Trophoblast cell (in vitro differentiated cells and primary cell): ENCODE results near the gene NPTN.

ENCODE experiments used
- DNase-seq, 2 donors: peaks; one replicate each; pipeline ENCODE4 v3.0.0-alpha.2; 2016
- H2AFZ ChIP-seq: 2 replicates; pipeline ENCODE4 v1.6.1; 2013; ENCODE audit warnings: low read length, moderate library complexity, mild to moderate bottlenecking; ENCODE audit not compliant: insufficient read depth, poor library complexity
- H2AK5ac ChIP-seq: 2 replicates; pipeline ENCODE4 v1.6.1; 2013; ENCODE audit warnings: mild to moderate bottlenecking, low read length
- H2BK120ac ChIP-seq: 2 replicates; pipeline ENCODE4 v1.6.1; 2013; ENCODE audit warnings: low read length, mild to moderate bottlenecking, moderate library complexity; ENCODE audit not compliant: insufficient read depth, poor library complexity
- H2BK12ac ChIP-seq: 2 replicates; pipeline ENCODE4 v1.6.1; 2013; ENCODE audit warnings: mild to moderate bottlenecking, low read length, moderate library complexity
- H2BK5ac ChIP-seq: 2 replicates; pipeline ENCODE4 v1.6.1; 2013; ENCODE audit warnings: low read length, low read depth, moderate library complexity, mild to moderate bottlenecking; ENCODE audit not compliant: poor library complexity
- H3K14ac ChIP-seq: 2 replicates; pipeline ENCODE4 v1.6.1; 2013; ENCODE audit warnings: mild to moderate bottlenecking, low read length
- H3K18ac ChIP-seq: 2 replicates; pipeline ENCODE4 v1.6.1; 2013; ENCODE audit warnings: mild to moderate bottlenecking, low read length
- H3K23ac ChIP-seq: 2 replicates; pipeline ENCODE4 v1.6.1; 2013; ENCODE audit warnings: low read length
- H3K27ac ChIP-seq: 2 replicates; pipeline ENCODE4 v1.5.1; 2013; ENCODE audit warnings: low read depth, mild to moderate bottlenecking, inconsistent platforms, low read length, moderate library complexity
- H3K27me3 ChIP-seq: 2 replicates; pipeline ENCODE4 v1.6.1; 2013; ENCODE audit warnings: inconsistent platforms, mild to moderate bottlenecking, low read length, moderate library complexity; ENCODE audit not compliant: insufficient read depth
- H3K36me3 ChIP-seq, 2 experiments: 1 replicate in 1 of 2; 2 replicates in 1 of 2; pipeline ENCODE4 v1.6.1; 2013; ENCODE audit warnings: low read length in 2 of 2, mild to moderate bottlenecking in 2 of 2, moderate library complexity in 1 of 2; ENCODE audit not compliant: insufficient read depth in 2 of 2, control insufficient read depth in 1 of 2
- H3K4ac ChIP-seq: 2 replicates; pipeline ENCODE4 v1.6.1; 2013; ENCODE audit warnings: low read depth, mild to moderate bottlenecking, low read length, moderate library complexity
- H3K4me1 ChIP-seq, 2 experiments: 1 replicate in 1 of 2; 2 replicates in 1 of 2; pipeline ENCODE4 v1.6.1; 2013; ENCODE audit warnings: low read length in 2 of 2, mild to moderate bottlenecking in 2 of 2, moderate library complexity in 1 of 2; ENCODE audit not compliant: insufficient read depth in 2 of 2, control insufficient read depth in 1 of 2
- H3K4me2 ChIP-seq: 2 replicates; pipeline ENCODE4 v1.6.1; 2013; ENCODE audit warnings: inconsistent platforms, mild to moderate bottlenecking, low read length, moderate library complexity
- H3K4me3 ChIP-seq: 2 replicates; pipeline ENCODE4 v1.5.1; 2013; ENCODE audit warnings: mild to moderate bottlenecking, low read depth, low read length, inconsistent platforms
- H3K79me1 ChIP-seq: one replicate; pipeline ENCODE4 v1.6.1; 2013; ENCODE audit warnings: low read length
- H3K79me2 ChIP-seq: 2 replicates; pipeline ENCODE4 v1.6.1; 2013; ENCODE audit warnings: low read length, mild to moderate bottlenecking; ENCODE audit not compliant: control insufficient read depth, insufficient read depth, poor library complexity
- H3K9ac ChIP-seq: 2 replicates; pipeline ENCODE4 v1.6.1; 2013; ENCODE audit warnings: mild to moderate bottlenecking, low read length
- H3K9me3 ChIP-seq: 2 replicates; pipeline ENCODE4 v1.6.1; 2013; ENCODE audit warnings: low read depth, mild to moderate bottlenecking, control low read depth, inconsistent platforms, low read length; ENCODE audit not compliant: insufficient read depth
- H4K12ac ChIP-seq: 2 replicates; pipeline ENCODE4 v1.6.1; 2013; ENCODE audit warnings: low read depth, mild to moderate bottlenecking, low read length, moderate library complexity
- H4K8ac ChIP-seq: 2 replicates; pipeline ENCODE4 v1.6.1; 2013; ENCODE audit warnings: low read depth, mild to moderate bottlenecking, low read length, moderate library complexity
- H4K91ac ChIP-seq: one replicate; pipeline ENCODE4 v1.6.1; 2013; ENCODE audit warnings: low read depth, mild to moderate bottlenecking, low read length, moderate library complexity
- WGBS: extraction: QIAGEN DNeasy Blood & Tissue Kit; methylation state at CpG from one replicate; pipeline ENCODE4 v1.1.7; 2013; ENCODE audit warnings: missing lambda C conversion rate; ENCODE audit not compliant: insufficient read length, insufficient coverage; ENCODE audit errors: extremely low coverage; 5-methylcytosine and 5-hydroxymethylcytosine counted together

NPTN gene

GRCh38 chr15:73593304-73594074 lies 39.7 kb downstream of the NPTN start:
- Histone ChIP-seq H3K23ac (no peak overlapping the region), H2AFZ (no peak overlapping the region)
- WGBS, result no CpG with 5 or more reads among the region's 9 CpGs

DNA sequence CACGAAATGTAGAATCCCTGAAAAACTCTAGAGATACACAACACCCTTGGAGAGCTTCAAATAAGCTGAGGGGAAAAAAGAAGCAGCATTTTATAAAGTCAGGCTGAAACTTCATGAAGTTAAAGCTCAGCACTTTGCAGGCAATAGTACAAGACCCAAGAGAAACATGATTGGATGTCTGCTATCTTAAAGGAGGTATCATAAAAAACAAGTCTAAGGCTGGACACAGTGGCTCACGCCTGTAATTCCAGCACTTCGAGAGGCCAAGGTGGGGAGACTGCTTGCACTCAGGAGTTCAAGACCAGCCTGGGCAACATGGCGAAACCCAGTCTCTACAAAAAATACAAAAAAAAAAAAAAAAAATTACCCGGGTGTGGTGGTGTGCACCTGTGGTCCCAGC lies 42.9 kb downstream of the NPTN start:
- Histone ChIP-seq H3K9ac (no peak overlapping the region), H3K36me3 (peaks cover 10 to 26% of the 10 kb centered on the region in 2 experiments), H3K14ac (no peak overlapping the region), H3K4me1 (no peaks in the 10 kb centered on the region), H3K4me2 (no peak overlapping the region), H2AK5ac (no peak overlapping the region), H3K4me3 (no peak overlapping the region), H4K8ac (no peak overlapping the region), H4K12ac (no peak overlapping the region), H2AFZ (no peak overlapping the region), H3K9me3 (no peaks in the 10 kb centered on the region), H3K27ac (no peak overlapping the region), H3K79me1 (no peaks in the 10 kb centered on the region), H3K23ac (no peak overlapping the region), H3K4ac (no peak overlapping the region), H2BK120ac (no peak overlapping the region), H2BK12ac (no peak overlapping the region), H4K91ac (no peak overlapping the region), H3K18ac (no peak overlapping the region), H3K79me2 (peaks cover 5% of the 10 kb centered on the region), H2BK5ac (no peak overlapping the region), H3K27me3 (no peaks in the 10 kb centered on the region)
- WGBS, result no CpG with 5 or more reads among the region's 5 CpGs
- DNase-seq, result no peak

More at GRCh38 chr15:73593304-73594074, 39.7 kb downstream of the NPTN start:
- peaks cover 4 to 16% of the 10 kb centered on the region in 2 experiments for H3K36me3 ChIP-seq
- no peak overlapping the region for H2BK12ac ChIP-seq
- H3K4me2 ChIP-seq, result no peak overlapping the region
- no peak overlapping the region for H3K9ac ChIP-seq
- no peak overlapping the region for H4K91ac ChIP-seq
- no peak overlapping the region for H3K18ac ChIP-seq
- H2BK5ac ChIP-seq, result no peak overlapping the region
- H3K79me2 ChIP-seq, result peaks cover 8% of the 10 kb centered on the region
- peaks cover 0 to 3% of the 10 kb centered on the region in 2 experiments for H3K4me1 ChIP-seq
- no peak overlapping the region for H3K4me3 ChIP-seq
- no peak overlapping the region for H3K27ac ChIP-seq
- H3K27me3 ChIP-seq, result no peaks in the 10 kb centered on the region
- no peak overlapping the region for H2BK120ac ChIP-seq
- H3K4ac ChIP-seq, result no peak overlapping the region
- no peaks in the 10 kb centered on the region for H3K9me3 ChIP-seq
- no peak for DNase-seq
- H4K12ac ChIP-seq, result no peak overlapping the region
- no peaks in the 10 kb centered on the region for H3K79me1 ChIP-seq
- H3K14ac ChIP-seq, result no peak overlapping the region
- no peak overlapping the region for H4K8ac ChIP-seq
- H2AK5ac ChIP-seq, result no peak overlapping the region

DNA sequence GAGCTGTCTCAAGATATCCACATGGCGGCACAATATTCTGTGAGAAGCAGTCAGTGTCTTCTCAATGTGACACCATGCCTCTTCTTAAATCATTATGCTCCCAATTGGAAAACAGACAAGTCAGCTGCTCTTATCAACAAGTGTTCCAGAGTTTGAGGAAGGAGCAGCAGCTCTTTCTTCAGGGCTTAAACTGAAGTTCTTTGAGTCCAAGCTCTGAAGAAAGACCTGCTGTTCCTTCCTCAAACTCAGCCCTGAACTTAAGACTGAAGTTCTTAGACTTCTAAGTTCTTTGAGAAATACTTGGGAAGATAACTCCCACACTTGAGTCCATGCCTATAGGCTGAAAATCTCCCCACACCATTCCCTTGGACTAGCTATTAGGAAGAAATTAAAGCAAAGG lies 43.4 kb downstream of the NPTN start:
- Histone ChIP-seq H2BK120ac (no peak overlapping the region), H2BK5ac (no peak overlapping the region), H3K4me2 (no peak overlapping the region), H2AK5ac (no peak overlapping the region), H3K4me1 (no peaks in the 10 kb centered on the region), H3K23ac (no peak overlapping the region), H2BK12ac (no peak overlapping the region), H3K27ac (no peak overlapping the region), H4K8ac (no peak overlapping the region), H3K36me3 (peaks cover 10 to 29% of the 10 kb centered on the region in 2 experiments), H3K9me3 (no peaks in the 10 kb centered on the region), H3K9ac (no peak overlapping the region), H4K12ac (no peak overlapping the region), H3K79me1 (no peaks in the 10 kb centered on the region), H3K27me3 (no peaks in the 10 kb centered on the region), H3K4ac (no peak overlapping the region), H3K4me3 (no peak overlapping the region), H3K14ac (no peak overlapping the region), H2AFZ (no peak overlapping the region), H3K79me2 (peaks cover 3% of the 10 kb centered on the region), H4K91ac (no peak overlapping the region), H3K18ac (no peak overlapping the region)
- DNase-seq, result no peak
- WGBS, result no CpG with 5 or more reads among the region's 1 CpG

GRCh38 chr15:73585871-73586654 lies 47.1 kb downstream of the NPTN start:
- no peak overlapping the region for H4K12ac ChIP-seq
- no peak overlapping the region for H2AK5ac ChIP-seq
- H3K36me3 ChIP-seq, result peaks cover 14 to 43% of the 10 kb centered on the region in 2 experiments
- no peak overlapping the region for H3K4ac ChIP-seq
- H3K23ac ChIP-seq, result no peak overlapping the region
- no peak overlapping the region for H2AFZ ChIP-seq
- DNase-seq, result no peak
- H3K27me3 ChIP-seq, result no peaks in the 10 kb centered on the region
- H2BK12ac ChIP-seq, result no peak overlapping the region
- H2BK5ac ChIP-seq, result no peak overlapping the region
- no peaks in the 10 kb centered on the region for H3K79me2 ChIP-seq
- no peak overlapping the region for H3K27ac ChIP-seq
- H3K14ac ChIP-seq, result no peak overlapping the region
- H3K9ac ChIP-seq, result no peak overlapping the region
- H3K4me2 ChIP-seq, result no peak overlapping the region
- no peak overlapping the region for H4K91ac ChIP-seq
- no CpG with 5 or more reads among the region's 5 CpGs for WGBS
- H3K4me1 ChIP-seq, result no peaks in the 10 kb centered on the region
- no peak overlapping the region for H3K18ac ChIP-seq
- no peaks in the 10 kb centered on the region for H3K9me3 ChIP-seq
- no peak overlapping the region for H2BK120ac ChIP-seq
- no peaks in the 10 kb centered on the region for H3K79me1 ChIP-seq
- no peak overlapping the region for H3K4me3 ChIP-seq
- H4K8ac ChIP-seq, result no peak overlapping the region
